ENCODE measurements around the gene EGR1.
A peak's percentile ranks its signal among the peaks of the same experiment; 100 is the strongest.

EGR1 gene

GRCh38 chr5:138454121-138454520 is 11.2 kb upstream of the EGR1 start:
- DNase-seq = no peak

DNA sequence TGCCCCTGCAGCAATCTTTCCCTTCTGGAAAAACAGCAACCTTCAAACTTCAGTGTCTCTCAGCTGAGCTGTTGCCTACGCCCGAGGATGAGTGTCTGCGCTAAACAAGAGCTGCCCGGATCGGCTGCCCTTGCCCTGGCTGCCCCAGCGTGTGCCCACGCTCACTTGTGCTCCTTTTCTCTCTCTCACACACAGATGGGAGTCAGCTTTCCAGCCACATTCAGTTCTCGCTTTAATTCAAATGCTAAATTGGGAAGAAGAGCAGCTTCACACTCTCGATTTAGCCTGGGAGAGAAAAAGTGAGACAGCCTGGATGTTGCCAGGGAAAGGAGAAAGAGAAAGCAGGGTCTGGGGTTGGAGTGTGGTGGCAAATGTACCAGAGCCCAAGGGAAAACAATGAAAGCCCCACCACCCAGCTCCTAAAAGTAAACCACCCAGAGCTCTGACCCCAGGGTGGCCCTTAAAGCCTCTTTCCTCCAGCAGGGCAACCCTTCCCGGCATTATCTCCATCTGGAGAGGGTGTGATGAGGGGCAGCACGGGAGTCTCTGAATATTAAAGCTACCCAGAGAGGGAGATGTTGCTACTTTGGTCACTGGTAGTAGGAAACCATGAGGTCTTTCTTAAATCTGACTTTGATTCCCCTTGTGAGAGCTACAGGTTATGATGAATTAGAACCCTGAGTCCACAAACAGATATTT is 9.9 kb upstream of the EGR1 start:
- DNase-seq = no peak

DNA sequence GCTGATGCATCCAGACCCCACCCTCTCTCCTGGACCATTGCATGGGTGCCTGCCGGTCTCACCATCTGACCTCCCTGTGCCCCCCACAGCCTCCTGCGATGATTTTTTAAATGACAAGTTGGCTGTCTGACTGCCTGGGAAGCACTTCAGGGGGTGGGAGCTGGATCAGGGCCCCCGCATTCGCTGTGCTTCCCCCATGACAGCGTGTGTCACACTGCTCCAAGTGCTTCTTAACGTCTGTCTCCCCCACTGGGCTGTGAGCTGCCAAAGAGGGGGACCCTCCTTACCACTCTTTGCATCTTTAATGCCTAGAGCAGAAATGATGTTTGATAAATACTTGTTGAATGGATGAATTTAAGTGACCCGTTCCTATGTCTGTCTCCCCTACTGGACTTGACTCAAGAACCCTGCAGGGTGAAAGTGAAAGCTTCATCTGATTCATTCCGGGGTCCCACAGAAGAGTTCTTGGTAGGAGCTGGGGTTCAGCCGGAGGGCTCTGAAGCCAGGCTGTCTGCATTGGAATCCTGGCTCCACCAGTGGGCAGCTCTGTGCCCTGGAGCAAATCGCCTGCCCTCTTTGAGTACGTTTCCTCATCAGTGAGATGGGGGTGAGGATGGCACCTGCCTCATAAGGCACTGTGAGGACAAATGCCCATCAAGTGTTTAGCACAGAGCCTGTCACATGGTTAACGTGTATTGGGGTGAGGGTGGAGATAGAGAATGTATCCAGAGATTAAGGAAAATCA is 7.6 kb upstream of the EGR1 start:
- DNase-seq = no peak

DNA sequence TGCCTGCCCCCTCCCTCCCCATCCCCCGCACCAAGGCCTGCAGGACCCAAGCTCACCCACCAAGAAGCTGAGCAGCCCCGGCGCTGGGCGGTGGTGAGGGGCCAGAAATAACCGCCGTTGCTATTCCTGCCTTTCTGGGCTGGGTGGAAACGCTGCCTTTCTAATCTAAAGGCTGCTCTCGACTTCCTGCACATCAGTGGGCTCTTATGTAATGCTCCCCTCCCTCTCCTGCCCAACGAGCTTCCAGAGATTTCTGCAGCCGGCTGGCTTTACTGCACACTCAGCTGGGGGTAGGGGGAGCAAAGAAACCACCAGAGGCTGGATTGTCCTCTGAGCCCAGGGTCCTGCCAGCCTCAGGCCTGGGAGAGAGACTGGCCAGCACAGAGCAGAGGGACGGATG is 6.9 kb upstream of the EGR1 start:
- DNase-seq = no peak

- DNase-seq = no peak
Observed at GRCh38 chr5:138458856-138459255, 6.4 kb upstream of the EGR1 start.

GRCh38 chr5:138459311-138459933 is 5.9 kb upstream of the EGR1 start:
- no peak for DNase-seq

DNA sequence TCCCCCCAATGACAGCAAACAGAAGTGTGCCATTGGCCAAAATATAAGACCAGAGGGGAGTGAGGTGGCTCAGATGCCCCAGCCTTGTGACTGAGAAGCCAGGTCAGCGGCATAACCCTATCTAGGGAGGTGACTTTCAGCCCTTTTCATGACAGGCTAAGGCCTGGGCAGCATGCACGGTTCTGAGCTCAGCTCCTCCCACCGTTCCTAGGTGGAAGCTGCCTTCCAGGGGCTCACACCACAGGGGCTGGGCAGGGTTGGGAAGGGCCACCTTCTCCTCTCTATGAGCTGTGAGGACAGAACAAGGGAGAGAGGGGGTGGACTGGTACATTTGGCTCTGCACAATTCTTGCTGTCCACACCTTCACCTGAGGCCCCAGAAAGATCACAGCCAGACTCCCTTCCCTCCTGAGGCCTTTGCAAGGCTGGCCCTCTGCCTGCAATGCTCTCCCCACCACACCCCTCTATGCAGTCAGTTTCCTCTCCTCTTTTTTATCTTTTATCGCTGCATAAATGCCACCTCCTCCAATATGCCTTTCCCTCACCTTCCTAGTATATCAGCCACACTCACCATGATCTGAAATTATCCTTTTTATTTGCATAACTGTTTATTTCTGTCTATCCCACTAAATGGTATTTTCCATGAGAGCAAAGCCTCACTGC is 5.1 kb upstream of the EGR1 start:
- DNase-seq = no peak

- DNase-seq = no peak
Observed at GRCh38 chr5:138461343-138462125, 3.7 kb upstream of the EGR1 start.

- DNase-seq = no peak
Observed at GRCh38 chr5:138463419-138464007, 1.8 kb upstream of the EGR1 start.

DNA sequence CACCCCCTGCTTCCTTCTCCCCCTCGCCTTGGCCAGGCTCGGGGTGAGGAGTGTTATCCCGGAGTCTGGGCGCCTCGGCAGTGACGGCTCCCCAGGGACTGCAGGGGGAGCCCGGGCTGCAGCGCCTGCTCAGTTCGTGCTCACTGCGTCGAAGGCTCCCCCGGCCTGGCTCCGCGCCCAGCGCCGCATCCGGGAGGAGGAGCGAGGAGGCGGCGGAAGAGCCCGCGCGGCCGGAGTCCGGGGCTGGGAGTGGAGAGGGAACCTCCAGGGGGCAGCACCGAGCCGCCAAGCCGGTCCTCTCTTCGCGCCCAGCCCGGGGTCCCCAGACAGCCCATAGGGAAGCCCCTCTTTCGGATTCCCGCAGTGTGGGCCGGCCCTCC is 1.3 kb upstream of the EGR1 start:
- DNase-seq = peak; percentile 56

DNA sequence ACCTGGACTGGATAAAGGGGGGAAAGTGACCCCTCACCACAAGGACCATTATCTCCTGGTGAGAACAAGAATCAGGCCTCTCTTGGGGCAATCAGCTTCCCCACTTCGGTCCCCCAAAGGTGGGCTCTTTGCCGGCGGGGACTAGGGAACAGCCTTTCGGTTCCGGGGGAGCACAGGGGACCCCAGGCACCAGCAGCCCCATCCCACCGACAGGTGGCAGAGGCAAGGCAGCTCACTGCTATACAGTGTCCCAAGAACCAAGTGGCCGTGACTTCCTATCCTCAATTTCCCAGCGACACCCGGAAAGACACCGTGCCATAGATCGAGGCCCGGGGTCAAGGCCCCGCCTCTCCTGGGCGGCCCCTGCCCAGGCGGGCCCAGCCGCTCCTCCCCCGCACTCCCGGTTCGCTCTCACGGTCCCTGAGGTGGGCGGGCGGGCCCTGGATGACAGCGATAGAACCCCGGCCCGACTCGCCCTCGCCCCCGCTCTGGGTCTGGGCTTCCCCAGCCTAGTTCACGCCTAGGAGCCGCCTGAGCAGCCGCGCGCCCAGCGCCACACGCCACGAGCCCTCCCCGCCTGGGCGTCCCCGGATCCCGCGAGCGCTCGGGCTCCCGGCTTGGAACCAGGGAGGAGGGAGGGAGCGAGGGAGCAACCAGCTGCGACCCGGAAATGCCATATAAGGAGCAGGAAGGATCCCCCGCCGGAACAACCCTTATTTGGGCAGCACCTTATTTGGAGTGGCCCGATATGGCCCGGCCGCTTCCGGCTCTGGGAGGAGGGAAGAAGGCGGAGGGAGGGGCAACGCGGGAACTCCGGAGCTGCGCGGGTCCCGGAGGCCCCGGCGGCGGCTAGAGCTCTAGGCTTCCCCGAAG is 655 bp upstream of the EGR1 start:
- DNase-seq = peak; percentile 84

GRCh38 chr5:138466125-138466899 is 1.0 kb downstream of the EGR1 start:
- DNase-seq = no peak

DNA sequence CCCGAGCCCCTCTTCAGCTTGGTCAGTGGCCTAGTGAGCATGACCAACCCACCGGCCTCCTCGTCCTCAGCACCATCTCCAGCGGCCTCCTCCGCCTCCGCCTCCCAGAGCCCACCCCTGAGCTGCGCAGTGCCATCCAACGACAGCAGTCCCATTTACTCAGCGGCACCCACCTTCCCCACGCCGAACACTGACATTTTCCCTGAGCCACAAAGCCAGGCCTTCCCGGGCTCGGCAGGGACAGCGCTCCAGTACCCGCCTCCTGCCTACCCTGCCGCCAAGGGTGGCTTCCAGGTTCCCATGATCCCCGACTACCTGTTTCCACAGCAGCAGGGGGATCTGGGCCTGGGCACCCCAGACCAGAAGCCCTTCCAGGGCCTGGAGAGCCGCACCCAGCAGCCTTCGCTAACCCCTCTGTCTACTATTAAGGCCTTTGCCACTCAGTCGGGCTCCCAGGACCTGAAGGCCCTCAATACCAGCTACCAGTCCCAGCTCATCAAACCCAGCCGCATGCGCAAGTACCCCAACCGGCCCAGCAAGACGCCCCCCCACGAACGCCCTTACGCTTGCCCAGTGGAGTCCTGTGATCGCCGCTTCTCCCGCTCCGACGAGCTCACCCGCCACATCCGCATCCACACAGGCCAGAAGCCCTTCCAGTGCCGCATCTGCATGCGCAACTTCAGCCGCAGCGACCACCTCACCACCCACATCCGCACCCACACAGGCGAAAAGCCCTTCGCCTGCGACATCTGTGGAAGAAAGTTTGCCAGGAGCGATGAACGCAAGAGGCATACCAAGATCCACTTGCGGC is 1.8 kb downstream of the EGR1 start:
- no peak for DNase-seq

- no peak for DNase-seq
Observed at GRCh38 chr5:138467711-138468132, 2.4 kb downstream of the EGR1 start.

GRCh38 chr5:138468133-138468965 is 3.1 kb downstream of the EGR1 start:
- no peak for DNase-seq

DNA sequence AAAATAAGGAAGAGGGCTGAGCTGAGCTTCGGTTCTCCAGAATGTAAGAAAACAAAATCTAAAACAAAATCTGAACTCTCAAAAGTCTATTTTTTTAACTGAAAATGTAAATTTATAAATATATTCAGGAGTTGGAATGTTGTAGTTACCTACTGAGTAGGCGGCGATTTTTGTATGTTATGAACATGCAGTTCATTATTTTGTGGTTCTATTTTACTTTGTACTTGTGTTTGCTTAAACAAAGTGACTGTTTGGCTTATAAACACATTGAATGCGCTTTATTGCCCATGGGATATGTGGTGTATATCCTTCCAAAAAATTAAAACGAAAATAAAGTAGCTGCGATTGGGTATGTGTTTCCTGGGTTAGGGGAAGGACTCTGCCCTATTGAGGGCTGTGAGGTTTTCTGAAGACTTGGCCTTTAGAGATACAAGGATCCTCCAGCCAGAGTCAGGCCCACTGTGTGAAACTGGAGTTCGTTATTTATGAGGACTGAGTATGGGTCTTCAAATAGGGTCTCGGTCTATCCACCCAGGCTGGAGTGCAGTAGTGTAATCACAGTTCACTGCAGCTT is 3.8 kb downstream of the EGR1 start:
- no peak for DNase-seq

DNA sequence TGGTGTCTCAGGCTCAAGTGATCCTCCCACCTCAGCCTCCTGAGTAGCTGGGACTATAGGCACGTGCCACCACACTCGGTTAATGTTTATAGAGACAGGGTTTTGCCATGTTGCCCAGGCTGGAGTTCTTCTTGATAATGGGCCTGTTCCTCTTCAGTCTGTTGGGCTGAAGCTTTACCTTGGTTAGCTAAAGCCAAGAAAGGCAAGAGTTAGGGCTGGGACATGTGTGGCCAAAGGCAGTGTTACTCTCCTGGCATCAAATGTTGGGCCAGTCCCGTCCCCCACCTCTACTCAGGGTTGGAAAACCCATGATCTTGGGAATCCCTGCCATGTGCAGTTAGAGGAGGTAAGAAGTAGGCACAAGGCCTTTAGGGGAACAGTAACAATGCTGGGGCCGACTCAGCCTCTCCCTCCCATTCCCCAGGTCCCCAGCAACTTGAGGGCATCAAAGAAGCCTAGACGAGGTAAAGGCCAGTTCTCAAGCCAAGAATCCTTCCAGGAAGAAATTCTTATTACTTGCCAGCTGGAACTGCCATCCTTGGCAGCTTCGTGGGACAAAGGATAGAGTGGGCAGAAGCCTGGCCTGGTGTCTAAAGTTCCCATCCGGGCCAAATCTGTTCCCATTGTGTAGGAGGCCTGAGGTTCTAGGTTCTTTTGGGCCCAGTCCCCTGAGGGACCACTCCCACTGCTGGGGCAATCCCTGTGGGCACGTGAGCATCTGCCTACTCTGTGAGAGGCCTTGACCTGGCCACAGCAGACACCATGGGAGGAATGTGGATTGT is 4.5 kb downstream of the EGR1 start:
- DNase-seq = no peak

Data from NCI-H510A treated with DMSO at 0.1 percent for 48 hours (cell line).